ENCODE data around the gene TMEM150B.

Gene TMEM150B

GRCh38 chr19:55352549-55353145, 27.5 kb upstream of the TMEM150B start:
- H3K27me3 ChIP-seq (replicated peaks; ENCODE audit: control insufficient read depth, insufficient read depth, low read length): peaks cover 2% of the 10 kb centered on the region

DNA sequence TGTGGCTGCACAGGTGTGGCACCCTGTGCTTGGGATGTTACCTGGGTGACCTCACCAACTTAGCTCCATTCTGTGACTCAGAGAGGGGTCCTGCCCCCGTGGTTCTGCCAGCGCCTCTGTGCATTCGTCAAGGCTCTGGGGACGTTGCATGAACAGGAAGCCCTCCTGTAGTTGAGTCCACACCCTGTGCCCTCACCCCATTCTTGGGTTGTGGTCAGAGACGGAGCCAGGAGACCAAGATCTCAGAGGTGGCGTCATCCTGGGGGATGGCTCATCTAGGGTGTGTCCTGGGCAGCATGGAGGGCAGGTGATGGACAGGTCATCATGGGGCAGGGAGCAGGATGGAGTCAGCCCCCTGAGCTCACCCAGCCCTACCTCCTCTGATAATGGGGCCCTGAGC, 26.9 kb upstream of the TMEM150B start:
- TF ChIP-seq, protein P1, sequence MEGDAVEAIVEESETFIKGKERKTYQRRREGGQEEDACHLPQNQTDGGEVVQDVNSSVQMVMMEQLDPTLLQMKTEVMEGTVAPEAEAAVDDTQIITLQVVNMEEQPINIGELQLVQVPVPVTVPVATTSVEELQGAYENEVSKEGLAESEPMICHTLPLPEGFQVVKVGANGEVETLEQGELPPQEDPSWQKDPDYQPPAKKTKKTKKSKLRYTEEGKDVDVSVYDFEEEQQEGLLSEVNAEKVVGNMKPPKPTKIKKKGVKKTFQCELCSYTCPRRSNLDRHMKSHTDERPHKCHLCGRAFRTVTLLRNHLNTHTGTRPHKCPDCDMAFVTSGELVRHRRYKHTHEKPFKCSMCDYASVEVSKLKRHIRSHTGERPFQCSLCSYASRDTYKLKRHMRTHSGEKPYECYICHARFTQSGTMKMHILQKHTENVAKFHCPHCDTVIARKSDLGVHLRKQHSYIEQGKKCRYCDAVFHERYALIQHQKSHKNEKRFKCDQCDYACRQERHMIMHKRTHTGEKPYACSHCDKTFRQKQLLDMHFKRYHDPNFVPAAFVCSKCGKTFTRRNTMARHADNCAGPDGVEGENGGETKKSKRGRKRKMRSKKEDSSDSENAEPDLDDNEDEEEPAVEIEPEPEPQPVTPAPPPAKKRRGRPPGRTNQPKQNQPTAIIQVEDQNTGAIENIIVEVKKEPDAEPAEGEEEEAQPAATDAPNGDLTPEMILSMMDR (IDR thresholded peaks at IDR 0.05; ENCODE audit: insufficient read depth, low read length, poor library complexity, severe bottlenecking): no peak
- Histone ChIP-seq H3K27me3 (replicated peaks; ENCODE audit: control insufficient read depth, insufficient read depth, low read length) (peaks cover 2% of the 10 kb centered on the region), H3K4me3 (replicated peaks; ENCODE audit: low read depth, low read length) (no peak overlapping the region), H3K36me3 (ENCODE audit: control insufficient read depth, insufficient read depth, low read length) (peaks cover 2% of the 10 kb centered on the region; the same call in 1 of the 2 replicates)
- DNase-seq (ENCODE audit: extremely low read depth, insufficient read length): no peak

More at GRCh38 chr19:55352549-55353145, 27.5 kb upstream of the TMEM150B start:
- peaks cover 2% of the 10 kb centered on the region; the same call in 1 of the 2 replicates for H3K36me3 ChIP-seq (ENCODE audit: control insufficient read depth, insufficient read depth, low read length)
- TF ChIP-seq, protein P1 (IDR thresholded peaks at IDR 0.05; ENCODE audit: insufficient read depth, low read length, poor library complexity, severe bottlenecking): no peak
- no peak overlapping the region for H3K4me3 ChIP-seq (replicated peaks; ENCODE audit: low read depth, low read length)
- DNase-seq (ENCODE audit: extremely low read depth, insufficient read length): no peak

GRCh38 chr19:55350620-55351315, 25.6 kb upstream of the TMEM150B start:
- TF ChIP-seq, protein P1 (IDR thresholded peaks at IDR 0.05; ENCODE audit: insufficient read depth, low read length, poor library complexity, severe bottlenecking): no peak
- peaks cover 2% of the 10 kb centered on the region; the same call in 1 of the 2 replicates for H3K36me3 ChIP-seq (ENCODE audit: control insufficient read depth, insufficient read depth, low read length)
- DNase-seq (ENCODE audit: extremely low read depth, insufficient read length): no peak
- H3K4me3 ChIP-seq (replicated peaks; ENCODE audit: low read depth, low read length): no peak overlapping the region
- H3K27me3 ChIP-seq (replicated peaks; ENCODE audit: control insufficient read depth, insufficient read depth, low read length): peaks cover 2% of the 10 kb centered on the region

GRCh38 chr19:55348317-55349034, 23.3 kb upstream of the TMEM150B start:
- Histone ChIP-seq H3K4me3 (replicated peaks; ENCODE audit: low read depth, low read length) (no peak overlapping the region), H3K36me3 (ENCODE audit: control insufficient read depth, insufficient read depth, low read length) (peaks cover 2% of the 10 kb centered on the region), H3K27me3 (replicated peaks; ENCODE audit: control insufficient read depth, insufficient read depth, low read length) (peaks cover 2% of the 10 kb centered on the region)
- TF ChIP-seq, protein P1 (IDR thresholded peaks at IDR 0.05; ENCODE audit: insufficient read depth, low read length, poor library complexity, severe bottlenecking): no peak
- DNase-seq (ENCODE audit: extremely low read depth, insufficient read length): no peak

DNA sequence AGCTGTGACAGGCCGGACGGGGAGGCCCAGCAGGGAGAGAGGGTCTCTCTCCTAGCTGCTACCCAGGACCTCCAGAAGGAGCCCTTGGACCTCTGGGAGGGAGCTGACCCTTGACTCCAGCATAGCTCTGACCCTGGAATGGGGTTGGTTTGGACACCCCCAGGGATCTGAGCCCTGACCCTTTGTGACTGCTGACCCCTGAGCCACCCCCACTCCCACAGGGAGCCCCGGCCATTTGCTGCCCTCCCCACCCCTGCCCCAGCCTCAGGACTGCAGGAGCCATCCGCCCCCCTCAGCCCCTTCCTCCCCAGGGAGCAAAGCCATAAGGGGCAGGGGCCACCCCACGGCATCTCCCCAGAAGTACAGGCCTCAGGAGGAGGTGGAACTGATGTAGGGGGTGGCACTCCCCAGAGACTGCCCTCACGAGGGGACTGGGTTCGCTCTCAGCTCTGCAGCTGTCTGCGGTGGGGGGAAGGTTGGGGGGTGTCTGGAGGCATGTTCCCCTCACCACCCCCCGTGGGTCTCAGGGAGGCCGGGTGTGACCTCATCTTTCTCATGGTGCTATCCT, 22.4 kb upstream of the TMEM150B start:
- peaks cover 2% of the 10 kb centered on the region for H3K36me3 ChIP-seq (ENCODE audit: control insufficient read depth, insufficient read depth, low read length)
- no peak for DNase-seq (ENCODE audit: extremely low read depth, insufficient read length)
- TF ChIP-seq, protein P1 (IDR thresholded peaks at IDR 0.05; ENCODE audit: insufficient read depth, low read length, poor library complexity, severe bottlenecking): no peak
- H3K4me3 ChIP-seq (replicated peaks; ENCODE audit: low read depth, low read length): no peak overlapping the region
- H3K27me3 ChIP-seq (replicated peaks; ENCODE audit: control insufficient read depth, insufficient read depth, low read length): no peaks in the 10 kb centered on the region; the same call in 1 of the 2 replicates
